Ramos (cell line): ENCODE results near the gene DHDH.

Source experiments
- in situ Hi-C: fragments of 300-500 bp; cut with MboI; formaldehyde crosslinking; loops from one replicate; pipeline ENCODE4 v1.14.3; 2022; ENCODE audit warnings: low sequenced_read_pairs; ENCODE audit not compliant: unreplicated experiment

The DHDH gene

GRCh38 chr19:48946463-48947257 is 13.2 kb downstream of the DHDH start:
- in situ Hi-C loops: no loop called here

DNA sequence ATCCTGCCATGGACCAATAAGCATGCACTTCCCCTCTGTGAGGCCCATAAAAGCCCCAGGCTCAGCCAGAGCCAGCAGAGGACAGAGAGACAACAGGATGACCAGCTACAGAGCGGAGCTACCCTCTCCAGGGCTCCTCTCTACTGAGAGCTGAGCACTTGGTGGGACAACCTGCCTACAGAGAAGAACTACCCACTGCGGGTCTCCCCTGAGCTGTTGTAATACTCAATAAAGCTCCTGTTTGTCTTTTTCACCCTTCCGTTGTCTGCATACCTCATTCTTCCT is 13.7 kb downstream of the DHDH start:
- in situ Hi-C loops: no loop called here

DNA sequence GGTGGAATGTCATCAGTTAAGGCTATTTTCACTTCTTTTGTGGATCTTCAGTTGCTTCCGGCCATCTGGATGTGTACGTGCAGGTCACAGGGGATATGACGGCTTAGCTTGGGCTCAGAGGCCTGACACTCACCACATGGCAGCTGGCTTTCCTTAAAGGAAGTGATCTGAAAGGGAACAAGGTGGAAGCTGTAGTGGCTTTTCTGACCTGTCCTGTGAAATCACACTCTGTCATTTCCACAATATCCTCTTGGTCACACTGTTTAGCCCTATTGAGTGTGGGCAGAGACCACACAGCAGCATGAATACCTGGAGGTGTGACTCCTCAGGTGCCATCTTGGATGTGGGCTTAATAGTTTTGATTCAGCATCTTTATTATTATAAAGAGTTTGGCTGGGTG is 16.7 kb downstream of the DHDH start:
- in situ Hi-C loops: no loop called here

DNA sequence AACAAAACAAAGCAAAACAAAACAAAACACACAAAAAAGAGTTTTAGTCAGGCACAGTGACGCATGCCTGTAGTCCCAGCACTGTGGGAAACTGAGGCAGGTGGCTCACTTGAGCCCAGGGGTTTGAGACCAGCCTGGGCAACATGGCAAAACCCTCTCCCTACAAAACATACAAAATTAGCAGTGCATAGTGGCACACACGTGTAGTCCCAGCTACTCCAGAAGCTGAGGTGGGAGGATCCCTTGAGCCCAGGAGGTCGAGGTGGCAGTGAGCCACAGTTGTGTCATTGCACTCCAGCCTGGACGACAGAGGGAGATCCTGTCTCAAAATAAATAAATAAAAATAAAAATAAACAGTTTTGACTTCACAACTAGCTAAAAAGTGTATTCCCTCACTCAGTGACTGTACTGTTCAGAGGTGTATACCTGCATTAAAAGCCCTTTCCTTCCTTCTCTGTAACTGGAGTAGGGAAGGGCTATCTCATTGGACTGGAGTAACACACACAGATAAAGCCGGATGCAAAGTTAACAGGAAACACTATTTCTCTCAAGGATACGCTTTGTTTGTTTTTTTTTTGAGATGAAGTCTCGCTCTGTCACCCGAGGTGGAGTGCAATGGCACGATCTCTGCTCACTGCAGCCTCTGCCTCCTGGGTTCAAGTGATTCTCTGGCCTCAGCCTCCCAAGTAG is 17.5 kb downstream of the DHDH start:
- in situ Hi-C loops: no loop called here

DNA sequence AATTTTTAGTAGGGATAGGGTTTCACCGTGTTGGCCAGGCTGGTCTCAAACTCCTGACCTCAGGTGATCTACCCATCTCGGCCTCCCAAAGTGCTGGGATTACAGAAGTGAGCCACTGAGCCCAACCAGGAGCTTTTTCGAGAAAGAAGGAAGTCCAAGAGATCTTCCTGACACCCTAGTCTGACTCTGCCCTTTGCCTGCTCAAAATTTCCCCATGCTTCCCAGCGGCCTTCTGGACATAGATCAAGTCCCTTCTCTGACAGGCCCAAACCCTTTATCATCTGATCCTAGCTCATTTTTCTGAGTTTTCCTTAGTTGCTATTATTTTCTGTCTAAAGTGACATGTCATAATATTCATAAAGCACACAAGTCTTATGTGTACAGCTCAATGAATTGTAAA is 19.6 kb downstream of the DHDH start:
- in situ Hi-C loops: no loop called here

DNA sequence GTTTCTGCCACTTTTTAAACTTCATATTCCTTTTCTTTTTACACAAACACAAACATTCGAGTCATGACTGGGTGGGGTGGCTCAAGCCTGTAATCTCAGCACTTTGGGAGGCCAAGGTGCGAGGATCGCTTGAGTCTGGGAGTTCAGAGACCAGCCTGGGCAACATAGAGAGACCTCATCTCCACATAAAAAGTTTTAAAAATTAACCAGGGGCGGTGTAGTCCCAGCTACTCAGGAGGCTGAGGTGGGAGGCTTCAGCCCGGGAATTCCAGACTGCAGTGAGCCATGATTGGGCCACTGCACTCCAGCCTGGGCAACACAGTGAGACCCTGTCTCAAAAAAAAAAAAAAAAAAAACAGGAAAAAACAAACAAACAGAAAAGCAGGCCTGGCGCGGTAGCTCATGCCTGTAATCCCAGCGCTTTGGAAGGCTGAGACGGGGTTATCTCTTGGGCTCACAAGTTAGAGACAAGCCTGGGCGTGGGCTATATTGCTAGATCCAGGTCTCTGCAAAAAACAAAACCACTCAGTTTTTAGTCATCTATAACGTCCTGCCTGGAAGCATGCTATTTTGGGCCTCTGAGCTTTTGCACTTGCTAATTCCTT is 20.6 kb downstream of the DHDH start:
- in situ Hi-C loops: no loop called here

- in situ Hi-C loops: no loop called here
These were observed 21.3 kb downstream of the DHDH start, which contains the start of gene BAX for GRCh38 chr19:48954595-48955307. Gene BAX, plus strand, starts transcription at chr19:48954875. Its CDS starts 54 bp downstream, at chr19:48954929.

DNA sequence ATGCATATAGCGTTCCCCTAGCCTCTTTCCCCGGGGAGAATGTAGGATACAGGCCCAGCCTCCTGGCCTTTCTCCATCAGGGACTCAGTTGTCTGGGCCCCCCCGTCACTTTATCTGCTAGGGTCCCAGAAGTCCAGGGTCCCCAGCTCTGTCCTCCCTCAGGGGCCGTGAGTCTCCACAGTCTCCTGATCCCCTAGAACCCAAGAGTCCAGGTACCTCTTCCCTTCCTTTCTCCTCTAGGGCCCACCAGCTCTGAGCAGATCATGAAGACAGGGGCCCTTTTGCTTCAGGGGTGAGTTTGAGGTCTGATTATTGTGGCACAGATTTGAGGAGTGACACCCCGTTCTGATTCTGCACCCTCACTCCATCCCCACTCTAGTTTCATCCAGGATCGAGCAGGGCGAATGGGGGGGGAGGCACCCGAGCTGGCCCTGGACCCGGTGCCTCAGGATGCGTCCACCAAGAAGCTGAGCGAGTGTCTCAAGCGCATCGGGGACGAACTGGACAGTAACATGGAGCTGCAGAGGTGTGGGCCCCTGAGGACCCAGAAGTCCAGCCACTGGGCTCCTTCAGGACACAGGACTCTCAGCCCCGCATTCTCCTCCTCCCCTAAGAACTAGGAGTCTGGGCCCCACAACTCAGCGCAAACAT is 21.9 kb downstream of the DHDH start:
- in situ Hi-C loops: no loop called here

- in situ Hi-C loops: no loop called here
These were observed 24.5 kb downstream of the DHDH start for GRCh38 chr19:48958006-48958405.

- in situ Hi-C loops: loop anchor here (10.0 kb wide), 1 partner anchor 315 kb away; the partner anchor contains the start of gene CA11
These were observed 26.1 kb downstream of the DHDH start for GRCh38 chr19:48959341-48960239.

- in situ Hi-C loops: loop anchor here (10.0 kb wide), 1 partner anchor 316 kb away; the partner anchor contains the start of gene CA11
These were observed 27.7 kb downstream of the DHDH start for GRCh38 chr19:48961051-48961649.

DNA sequence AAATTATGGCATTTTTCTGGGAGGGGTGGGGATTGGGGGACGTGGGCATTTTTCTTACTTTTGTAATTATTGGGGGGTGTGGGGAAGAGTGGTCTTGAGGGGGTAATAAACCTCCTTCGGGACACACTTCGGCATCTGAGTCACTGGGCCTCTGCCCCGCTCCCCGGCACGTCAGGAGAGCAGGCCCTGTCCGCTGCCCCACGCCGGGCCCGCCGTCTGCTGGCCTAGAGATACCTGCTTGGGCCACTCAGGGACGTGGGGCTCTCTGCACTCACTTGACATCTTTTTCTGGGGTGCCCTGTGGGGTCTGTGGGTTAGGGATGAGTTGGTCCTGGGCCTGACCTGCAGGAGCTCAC is 28.2 kb downstream of the DHDH start:
- in situ Hi-C loops: loop anchor here (10.0 kb wide), 1 partner anchor 317 kb away; the partner anchor contains the start of gene CA11

- in situ Hi-C loops: loop anchor here (10.0 kb wide), 1 partner anchor 317 kb away; the partner anchor contains the start of gene CA11
These were observed 28.7 kb downstream of the DHDH start for GRCh38 chr19:48962029-48962848.

GRCh38 chr19:48962849-48963165 is 29.3 kb downstream of the DHDH start:
- in situ Hi-C loops: loop anchor here (10.0 kb wide), 1 partner anchor 318 kb away; the partner anchor contains the start of gene CA11

DNA sequence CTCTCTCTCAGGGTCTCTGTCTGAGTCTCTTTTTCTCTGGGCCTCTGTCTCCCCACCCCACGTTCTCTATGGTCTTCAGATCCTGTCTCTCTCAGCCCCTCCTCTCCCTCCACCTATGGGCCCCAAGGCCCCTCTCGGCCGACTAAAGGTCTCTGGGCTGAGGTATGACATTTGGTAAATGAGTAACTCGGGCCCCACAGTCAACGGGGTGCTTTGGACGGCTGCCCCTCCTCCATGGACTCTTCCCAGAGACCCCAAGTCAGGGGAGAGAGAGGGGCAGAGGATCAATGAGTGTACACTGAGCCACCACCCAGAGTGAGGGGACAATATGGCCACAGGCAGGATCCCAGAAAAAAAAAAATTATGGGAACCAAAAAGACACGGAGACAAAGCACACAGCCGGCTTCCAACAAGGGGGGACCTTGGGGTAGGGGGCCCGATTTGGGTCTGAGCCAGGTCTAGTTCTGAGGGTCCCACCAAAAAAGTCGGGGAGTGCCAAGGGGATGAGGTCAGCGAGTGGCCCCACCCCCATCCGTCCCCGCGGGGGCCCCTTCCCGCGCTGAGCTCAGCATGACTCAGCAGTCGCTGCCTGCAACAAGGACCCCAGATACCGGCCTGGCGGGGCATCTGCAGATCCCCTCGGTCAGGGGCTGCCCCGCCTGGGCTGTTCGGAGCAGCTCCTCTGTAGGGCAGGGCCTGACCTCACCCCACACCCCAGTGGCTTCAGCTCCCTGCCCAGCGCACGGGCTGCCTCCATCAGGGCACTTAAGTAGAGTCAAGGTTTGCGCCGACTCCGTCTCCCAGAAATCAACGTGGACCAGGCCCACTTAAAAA is 30.1 kb downstream of the DHDH start:
- in situ Hi-C loops: loop anchor here (10.0 kb wide), 1 partner anchor 319 kb away; the partner anchor contains the start of gene CA11

GRCh38 chr19:48964205-48965039 is 30.9 kb downstream of the DHDH start:
- in situ Hi-C loops: loop anchor here (10.0 kb wide), 1 partner anchor 320 kb away; the partner anchor contains the start of gene CA11
